ENCODE data around the gene SMG6. TPM values are rescaled to one million over a fixed set of nuclear protein-coding genes. Genes with fewer than 3 reads are reported as not detected.

Gene SMG6
- total and polyA plus RNA-seq, 2 of the 13 experiments (the other 11 are each of a cell fraction or from before 2014, with no cell fraction given) = 4.6 to 14.6 TPM

DNA sequence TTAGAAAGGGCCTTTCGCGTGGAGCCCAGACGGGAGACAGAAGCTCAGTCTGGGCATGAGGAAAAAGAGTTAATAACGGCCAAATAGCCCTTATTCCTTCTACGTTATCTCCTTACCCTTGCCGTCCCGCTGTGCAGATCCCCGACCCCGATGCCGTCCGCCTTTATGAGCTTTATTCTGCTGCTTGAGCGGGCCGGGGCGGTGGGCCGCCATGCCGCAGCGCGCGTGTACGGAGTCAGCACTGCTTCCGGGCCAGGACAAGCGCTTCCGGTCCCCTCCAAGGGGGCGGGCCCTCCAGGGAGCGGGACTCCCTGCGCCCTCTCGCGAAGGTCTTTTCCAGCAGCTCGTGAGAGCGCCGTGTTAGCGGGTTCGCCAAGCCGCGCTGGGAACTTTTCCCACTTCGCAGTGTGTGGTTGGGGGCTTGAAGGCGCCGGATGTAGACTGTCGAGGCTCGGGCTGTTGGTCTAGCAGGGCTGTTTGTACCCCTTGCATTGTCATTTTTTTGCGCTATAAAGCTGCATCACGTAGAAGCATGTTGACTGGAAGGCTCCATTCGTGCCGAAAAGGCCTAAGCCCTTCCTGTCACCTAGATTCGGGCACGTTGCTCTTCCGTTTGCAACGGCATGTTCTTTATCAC lies 32.7 kb upstream of the SMG6 start, which contains the start of gene TSR1 (continued):
- TF ChIP-seq POLR2AphosphoS2 (IDR thresholded peaks at IDR 0.05; ENCODE audit: low read depth, low read length) (0 out of 2 replicates have a peak, but pooled peaks have one; percentile 29), ATF1 (CRISPR knock-in tag; IDR thresholded peaks at IDR 0.05) (0 out of 2 replicates have a peak, but pooled peaks have one; percentile 27), ZNF275 (CRISPR knock-in tag; IDR thresholded peaks at IDR 0.05; ENCODE audit: borderline replicate concordance) (peak; percentile 58; the same call in 1 of the 2 replicates), ZSCAN22 (CRISPR knock-in tag; IDR thresholded peaks at IDR 0.05) (0 out of 2 replicates have a peak, but pooled peaks have one; percentile 39), KAT8 (CRISPR knock-in tag; IDR thresholded peaks at IDR 0.05) (peak; percentile 96), ZNF598 (CRISPR knock-in tag; IDR thresholded peaks at IDR 0.05; ENCODE audit: borderline replicate concordance) (peak; percentile 87; the same call in 1 of the 2 replicates), TSC22D2 (CRISPR knock-in tag; IDR thresholded peaks at IDR 0.05; ENCODE audit: borderline replicate concordance) (peak; percentile 63; the same call in 1 of the 2 replicates), PHF20 (CRISPR knock-in tag; IDR thresholded peaks at IDR 0.05) (peak; percentile 94), ZFP90 (CRISPR knock-in tag; IDR thresholded peaks at IDR 0.05; ENCODE audit: borderline replicate concordance) (0 out of 2 replicates have a peak, but pooled peaks have one; percentile 51), ZNF501 (CRISPR knock-in tag; IDR thresholded peaks at IDR 0.05) (peak; percentile 91), NONO (IDR thresholded peaks at IDR 0.05) (no peak), NONO (CRISPR knock-in tag; conservative IDR thresholded peaks at IDR 0.05) (peak; percentile 78), MYC (CRISPR knock-in tag; IDR thresholded peaks at IDR 0.05; ENCODE audit: borderline replicate concordance) (peak; percentile 99), RXRB (CRISPR knock-in tag; IDR thresholded peaks at IDR 0.05; ENCODE audit: borderline replicate concordance) (peak; percentile 49; the same call in 1 of the 2 replicates), ZNF839 (CRISPR knock-in tag; IDR thresholded peaks at IDR 0.05; ENCODE audit: borderline replicate concordance) (peak; percentile 70; the same call in 1 of the 2 replicates), SIN3A (IDR thresholded peaks at IDR 0.05; ENCODE audit: borderline replicate concordance, low read depth, low read length) (peak; percentile 89)
- TF ChIP-seq, protein P1, sequence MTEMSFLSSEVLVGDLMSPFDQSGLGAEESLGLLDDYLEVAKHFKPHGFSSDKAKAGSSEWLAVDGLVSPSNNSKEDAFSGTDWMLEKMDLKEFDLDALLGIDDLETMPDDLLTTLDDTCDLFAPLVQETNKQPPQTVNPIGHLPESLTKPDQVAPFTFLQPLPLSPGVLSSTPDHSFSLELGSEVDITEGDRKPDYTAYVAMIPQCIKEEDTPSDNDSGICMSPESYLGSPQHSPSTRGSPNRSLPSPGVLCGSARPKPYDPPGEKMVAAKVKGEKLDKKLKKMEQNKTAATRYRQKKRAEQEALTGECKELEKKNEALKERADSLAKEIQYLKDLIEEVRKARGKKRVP (CRISPR knock-in tag; IDR thresholded peaks at IDR 0.05) = peak in 1 of 2 experiments; percentile 64; a peak in 2 of 4 replicates
- TF ChIP-seq, protein P2, sequence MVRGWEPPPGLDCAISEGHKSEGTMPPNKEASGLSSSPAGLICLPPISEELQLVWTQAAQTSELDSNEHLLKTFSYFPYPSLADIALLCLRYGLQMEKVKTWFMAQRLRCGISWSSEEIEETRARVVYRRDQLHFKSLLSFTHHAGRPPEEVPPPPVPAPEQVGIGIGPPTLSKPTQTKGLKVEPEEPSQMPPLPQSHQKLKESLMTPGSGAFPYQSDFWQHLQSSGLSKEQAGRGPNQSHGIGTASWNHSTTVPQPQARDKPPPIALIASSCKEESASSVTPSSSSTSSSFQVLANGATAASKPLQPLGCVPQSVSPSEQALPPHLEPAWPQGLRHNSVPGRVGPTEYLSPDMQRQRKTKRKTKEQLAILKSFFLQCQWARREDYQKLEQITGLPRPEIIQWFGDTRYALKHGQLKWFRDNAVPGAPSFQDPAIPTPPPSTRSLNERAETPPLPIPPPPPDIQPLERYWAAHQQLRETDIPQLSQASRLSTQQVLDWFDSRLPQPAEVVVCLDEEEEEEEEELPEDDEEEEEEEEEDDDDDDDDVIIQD (CRISPR knock-in tag; IDR thresholded peaks at IDR 0.05; ENCODE audit: low read depth) = 0 out of 2 replicates have a peak, but pooled peaks have one; percentile 17
- TF ChIP-seq, protein P3, sequence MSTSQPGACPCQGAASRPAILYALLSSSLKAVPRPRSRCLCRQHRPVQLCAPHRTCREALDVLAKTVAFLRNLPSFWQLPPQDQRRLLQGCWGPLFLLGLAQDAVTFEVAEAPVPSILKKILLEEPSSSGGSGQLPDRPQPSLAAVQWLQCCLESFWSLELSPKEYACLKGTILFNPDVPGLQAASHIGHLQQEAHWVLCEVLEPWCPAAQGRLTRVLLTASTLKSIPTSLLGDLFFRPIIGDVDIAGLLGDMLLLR (CRISPR knock-in tag; IDR thresholded peaks at IDR 0.05) = peak; percentile 34; the same call in 1 of the 2 replicates
- TF ChIP-seq, protein P4, sequence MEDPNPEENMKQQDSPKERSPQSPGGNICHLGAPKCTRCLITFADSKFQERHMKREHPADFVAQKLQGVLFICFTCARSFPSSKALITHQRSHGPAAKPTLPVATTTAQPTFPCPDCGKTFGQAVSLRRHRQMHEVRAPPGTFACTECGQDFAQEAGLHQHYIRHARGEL (CRISPR knock-in tag; IDR thresholded peaks at IDR 0.05) = 0 out of 2 replicates have a peak, but pooled peaks have one; percentile 25
- TF ChIP-seq, protein P5, sequence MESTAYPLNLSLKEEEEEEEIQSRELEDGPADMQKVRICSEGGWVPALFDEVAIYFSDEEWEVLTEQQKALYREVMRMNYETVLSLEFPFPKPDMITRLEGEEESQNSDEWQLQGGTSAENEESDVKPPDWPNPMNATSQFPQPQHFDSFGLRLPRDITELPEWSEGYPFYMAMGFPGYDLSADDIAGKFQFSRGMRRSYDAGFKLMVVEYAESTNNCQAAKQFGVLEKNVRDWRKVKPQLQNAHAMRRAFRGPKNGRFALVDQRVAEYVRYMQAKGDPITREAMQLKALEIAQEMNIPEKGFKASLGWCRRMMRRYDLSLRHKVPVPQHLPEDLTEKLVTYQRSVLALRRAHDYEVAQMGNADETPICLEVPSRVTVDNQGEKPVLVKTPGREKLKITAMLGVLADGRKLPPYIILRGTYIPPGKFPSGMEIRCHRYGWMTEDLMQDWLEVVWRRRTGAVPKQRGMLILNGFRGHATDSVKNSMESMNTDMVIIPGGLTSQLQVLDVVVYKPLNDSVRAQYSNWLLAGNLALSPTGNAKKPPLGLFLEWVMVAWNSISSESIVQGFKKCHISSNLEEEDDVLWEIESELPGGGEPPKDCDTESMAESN (CRISPR knock-in tag; conservative IDR thresholded peaks at IDR 0.05) = peak; percentile 68

Data from HepG2 (cell line).